A673 (cell line): Measurements from ENCODE around the gene TM6SF1. TPM values are rescaled to one million over a fixed set of nuclear protein-coding genes. Genes with fewer than 3 reads are reported as not detected.
"Not testable (repeated sequence)": the region's sequence is repeated elsewhere in the genome, so short reads cannot be mapped to it uniquely, and the experiment has no call there.

Source experiments
- BruUV-seq: library from RNA; stranded (reverse); fragments of 400-500 nt; replicated peaks from 2 replicates; lab custom pipeline; 2021; lab: Mats Ljungman, UMichigan
- CTCF ChIA-PET: fragments of 300-600 bp; sonication (Branson Sonifier 250); formaldehyde crosslinking; loops from one replicate; lab custom pipeline; 2022; ENCODE audit warnings: antibody characterized with exemption; lab: Charles Lee
- POLR2A ChIA-PET: fragments of 300-600 bp; sonication (Branson Sonifier 250); formaldehyde crosslinking; loops from one replicate; lab custom pipeline; 2022; ENCODE audit warnings: antibody characterized with exemption; ENCODE audit not compliant: low non-redundant PET; lab: Charles Lee
- DNase-seq: peaks from one replicate; pipeline ENCODE4 v3.0.0-alpha.2; 2015; ENCODE audit warnings: low spot score
- H3K27ac ChIP-seq: fragments of 200-600 bp; sonication (generic); 2 replicates; pipeline ENCODE4 v1.5.1; 2016; ENCODE audit warnings: mixed run types, low read depth, mild to moderate bottlenecking, mixed read lengths, antibody characterized with exemption, low read length; ENCODE audit not compliant: poor library complexity, severe bottlenecking
- H3K27me3 ChIP-seq: fragments of 200-600 bp; sonication (generic); replicated peaks from 2 replicates; pipeline ENCODE4 v1.6.1; 2017; ENCODE audit warnings: mixed run types, low read depth, mild to moderate bottlenecking, mixed read lengths, antibody characterized with exemption, low read length; ENCODE audit not compliant: insufficient read depth, poor library complexity
- H3K36me3 ChIP-seq: fragments of 200-600 bp; sonication (generic); 2 replicates; pipeline ENCODE4 v1.6.1; 2016; ENCODE audit warnings: mixed run types, mild to moderate bottlenecking, mixed read lengths, antibody characterized with exemption, low read length; ENCODE audit not compliant: insufficient read depth, poor library complexity, severe bottlenecking
- H3K4me1 ChIP-seq: fragments of 200-600 bp; sonication (generic); 2 replicates; pipeline ENCODE4 v1.6.1; 2017; ENCODE audit warnings: mixed run types, mild to moderate bottlenecking, mixed read lengths, antibody characterized with exemption, low read length; ENCODE audit not compliant: insufficient read depth, poor library complexity, severe bottlenecking
- H3K4me3 ChIP-seq: fragments of 200-600 bp; sonication (generic); 2 replicates; pipeline ENCODE4 v1.5.1; 2016; ENCODE audit warnings: low read depth, mixed run types, mild to moderate bottlenecking, mixed read lengths, low read length; ENCODE audit not compliant: poor library complexity, severe bottlenecking
- H3K9me3 ChIP-seq: fragments of 200-600 bp; sonication (generic); 2 replicates; pipeline ENCODE4 v1.6.1; 2016; ENCODE audit warnings: mixed run types, low read depth, mild to moderate bottlenecking, mixed read lengths, antibody characterized with exemption, low read length; ENCODE audit not compliant: poor library complexity, severe bottlenecking
- EZH2 ChIP-seq: fragments of 200-600 bp; sonication (generic); IDR thresholded peaks from 2 replicates; pipeline ENCODE4 v1.6.1; 2017; ENCODE audit warnings: borderline replicate concordance, low read depth, mild to moderate bottlenecking, mixed read lengths, antibody characterized with exemption, low read length; ENCODE audit not compliant: poor library complexity, severe bottlenecking
- intact Hi-C: fragments of 100-400 bp; cut with micrococcal nuclease; formaldehyde crosslinking; loops from one replicate; pipeline ENCODE4 v1.10.0; 2022; ENCODE audit not compliant: unreplicated experiment
- total RNA-seq: library from RNA; stranded (reverse); gene quantifications from 2 replicates; pipeline ENCODE4 v1.2.3, GENCODE V29; 2021
- TF ChIP-seq, protein P1 (sequence below): fragments of 300-800, 200-600 bp; sonication (generic); conservative IDR thresholded peaks from 2 replicates; pipeline ENCODE4 v1.5.1; 2017; ENCODE audit warnings: low read depth, mild to moderate bottlenecking, antibody characterized with exemption, low read length, moderate library complexity, mixed read lengths

TM6SF1 gene
- total RNA-seq, 1 experiment from 2014 or later, result 1.8 TPM

DNA sequence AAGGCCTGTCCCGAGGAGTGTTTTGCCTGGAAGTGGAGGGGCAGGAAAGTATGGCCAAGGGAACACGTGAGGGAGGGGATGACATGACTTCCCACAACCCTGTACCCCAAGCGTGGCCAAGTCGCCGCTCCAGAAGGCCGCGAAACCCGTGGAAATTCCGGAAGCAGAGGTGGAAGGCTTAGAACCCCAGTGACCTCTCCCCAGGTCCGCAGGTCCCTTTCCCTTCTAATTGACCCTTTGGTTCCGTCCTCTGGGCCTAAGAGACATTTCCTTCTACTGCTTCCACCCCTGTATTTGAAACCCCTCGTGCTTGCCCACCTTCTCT, 39.8 kb upstream of the TM6SF1 start:
- no peaks in the 10 kb centered on the region for H3K27me3 ChIP-seq
- ChIA-PET POLR2A (no interaction called here), CTCF (no interaction called here)
- H3K4me3 ChIP-seq, result peak overlapping the region; percentile 95
- BruUV-seq, result no TSS peak
- H3K4me1 ChIP-seq, result peaks cover 29% of the 10 kb centered on the region
- intact Hi-C loops, result no loop called here
- H3K9me3 ChIP-seq, result no peaks in the 10 kb centered on the region
- peak overlapping the region; percentile 91 for H3K27ac ChIP-seq
- no peaks in the 10 kb centered on the region for H3K36me3 ChIP-seq
- no peak for TF ChIP-seq EZH2
- TF ChIP-seq, protein P1, sequence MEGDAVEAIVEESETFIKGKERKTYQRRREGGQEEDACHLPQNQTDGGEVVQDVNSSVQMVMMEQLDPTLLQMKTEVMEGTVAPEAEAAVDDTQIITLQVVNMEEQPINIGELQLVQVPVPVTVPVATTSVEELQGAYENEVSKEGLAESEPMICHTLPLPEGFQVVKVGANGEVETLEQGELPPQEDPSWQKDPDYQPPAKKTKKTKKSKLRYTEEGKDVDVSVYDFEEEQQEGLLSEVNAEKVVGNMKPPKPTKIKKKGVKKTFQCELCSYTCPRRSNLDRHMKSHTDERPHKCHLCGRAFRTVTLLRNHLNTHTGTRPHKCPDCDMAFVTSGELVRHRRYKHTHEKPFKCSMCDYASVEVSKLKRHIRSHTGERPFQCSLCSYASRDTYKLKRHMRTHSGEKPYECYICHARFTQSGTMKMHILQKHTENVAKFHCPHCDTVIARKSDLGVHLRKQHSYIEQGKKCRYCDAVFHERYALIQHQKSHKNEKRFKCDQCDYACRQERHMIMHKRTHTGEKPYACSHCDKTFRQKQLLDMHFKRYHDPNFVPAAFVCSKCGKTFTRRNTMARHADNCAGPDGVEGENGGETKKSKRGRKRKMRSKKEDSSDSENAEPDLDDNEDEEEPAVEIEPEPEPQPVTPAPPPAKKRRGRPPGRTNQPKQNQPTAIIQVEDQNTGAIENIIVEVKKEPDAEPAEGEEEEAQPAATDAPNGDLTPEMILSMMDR, result no peak
- DNase-seq, result no peak

GRCh38 chr15:83068054-83068453, 39.4 kb upstream of the TM6SF1 start:
- ChIA-PET CTCF (no interaction called here), POLR2A (no interaction called here)
- TF ChIP-seq, protein P1, result no peak
- no peak for TF ChIP-seq EZH2
- H3K9me3 ChIP-seq, result no peaks in the 10 kb centered on the region
- no peaks in the 10 kb centered on the region for H3K36me3 ChIP-seq
- no peaks in the 10 kb centered on the region for H3K27me3 ChIP-seq
- no peak overlapping the region for H3K27ac ChIP-seq
- no peak overlapping the region for H3K4me3 ChIP-seq
- intact Hi-C loops, result no loop called here
- BruUV-seq, result no TSS peak
- peaks cover 24% of the 10 kb centered on the region for H3K4me1 ChIP-seq
- no peak for DNase-seq

DNA sequence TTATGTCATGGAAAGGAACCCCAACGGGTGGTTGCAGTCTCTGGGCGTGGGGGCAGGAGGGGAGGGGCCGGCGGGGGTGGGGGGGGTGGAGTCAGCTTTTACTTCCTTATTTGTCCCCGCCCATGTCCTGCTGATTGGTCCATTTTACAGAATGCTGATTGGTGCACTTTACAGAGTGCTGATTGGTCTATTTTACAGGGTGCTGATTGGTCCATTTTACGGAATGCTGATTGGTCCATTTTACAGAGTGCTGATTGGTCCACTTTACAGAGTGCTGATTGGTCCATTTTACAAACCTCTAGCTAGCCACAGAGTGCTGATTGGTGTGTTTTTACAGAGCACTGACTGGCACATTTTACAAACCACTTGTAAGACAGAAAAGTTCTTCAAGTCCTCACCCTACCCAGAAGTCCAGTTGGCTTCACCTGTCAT, 38.2 kb upstream of the TM6SF1 start:
- H3K27me3 ChIP-seq, BruUV-seq, H3K9me3 ChIP-seq, H3K27ac ChIP-seq, H3K4me3 ChIP-seq, intact Hi-C loops, CTCF ChIA-PET, H3K36me3 ChIP-seq, POLR2A ChIA-PET: not testable (repeated sequence)
- peaks cover 13% of the 10 kb centered on the region for H3K4me1 ChIP-seq
- peak; percentile 42 for DNase-seq

DNA sequence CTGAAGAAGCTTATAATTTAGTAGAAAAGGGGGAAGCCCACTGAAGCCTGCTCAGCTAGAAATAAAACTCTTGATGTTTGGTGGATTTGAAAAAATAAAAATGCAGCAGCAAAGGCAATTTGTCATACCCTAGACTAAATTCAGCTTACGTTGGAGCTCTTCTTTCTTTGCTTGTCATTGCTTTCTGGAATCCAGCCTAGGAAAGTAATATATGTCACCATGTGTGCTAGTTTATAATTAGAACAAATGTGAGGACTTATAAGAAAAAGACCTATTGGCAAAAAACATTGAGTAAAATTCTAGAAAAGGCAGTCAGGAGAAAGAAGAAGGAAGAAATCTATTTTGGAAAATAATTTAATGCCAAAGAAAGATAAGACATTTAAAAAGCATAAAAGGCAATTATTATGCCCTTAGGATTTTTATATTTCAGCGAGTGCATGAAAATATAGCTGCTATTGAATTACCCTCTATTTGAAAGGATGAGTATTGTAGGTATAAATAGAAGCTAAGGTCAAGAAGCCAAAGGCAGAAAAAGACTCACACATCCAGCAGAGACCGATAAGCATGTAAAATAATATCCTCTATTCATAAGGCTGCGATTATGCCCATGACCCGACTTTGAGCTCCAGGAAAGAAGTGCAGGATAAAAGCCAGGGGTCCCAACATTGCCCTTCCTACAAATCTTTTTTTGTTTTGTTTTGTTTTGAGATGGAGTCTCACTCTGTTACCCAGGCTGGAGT, 29.8 kb upstream of the TM6SF1 start:
- peaks cover 51% of the 10 kb centered on the region for H3K27me3 ChIP-seq
- TF ChIP-seq, protein P1, result no peak
- TF ChIP-seq EZH2, result no peak
- H3K4me3 ChIP-seq, result no peak overlapping the region
- CTCF ChIA-PET, result no interaction called here
- no peak for DNase-seq
- H3K9me3 ChIP-seq, result no peaks in the 10 kb centered on the region
- no peaks in the 10 kb centered on the region for H3K36me3 ChIP-seq
- no TSS peak for BruUV-seq
- no peaks in the 10 kb centered on the region for H3K4me1 ChIP-seq
- H3K27ac ChIP-seq, result no peak overlapping the region
- POLR2A ChIA-PET, result interaction anchor here (0.6 kb wide), 1 partner anchor 11 kb away, joined by 6 read pairs; no protein-coding TSS in a partner anchor
- intact Hi-C loops, result no loop called here
